Endothelial cell of umbilical vein (primary cell): Measurements from ENCODE around the gene IL17REL. TPM values are rescaled to one million over a fixed set of nuclear protein-coding genes. Genes with fewer than 3 reads are reported as not detected.

Experiments used
- BruUV-seq: library from RNA; stranded (reverse); fragments of 400-500 nt; replicated peaks from 2 replicates; lab custom pipeline; 2021; lab: Mats Ljungman, UMichigan
- CTCF ChIA-PET: fragments of 300-600, 350-600 bp; sonication (Branson Sonifier 250); formaldehyde crosslinking; loops from one replicate; lab custom pipeline; 2021; ENCODE audit warnings: antibody characterized with exemption, inconsistent platforms; lab: Charles Lee
- POLR2A ChIA-PET: fragments of 300-600, 350-600 bp; sonication (Branson Sonifier 250); formaldehyde crosslinking; loops from one replicate; lab custom pipeline; 2021; ENCODE audit warnings: antibody characterized with exemption, inconsistent platforms; lab: Charles Lee
- DNase-seq: peaks from one replicate; pipeline ENCODE4 v3.0.0-alpha.2; 2011; ENCODE audit warnings: low read depth, low spot score
- FAIRE-seq: peaks from 2 replicates; lab custom pipeline; 2011; peaks lifted over from hg19 to GRCh38; lab: Jason Lieb, UNC
- H2AFZ ChIP-seq: 2 replicates; pipeline ENCODE4 v1.6.0; 2012; ENCODE audit warnings: low read depth, low read length, control low read depth, inconsistent platforms
- H3K27ac ChIP-seq: 2 replicates; pipeline ENCODE4 v1.5.1; 2011; ENCODE audit warnings: low read depth, mild to moderate bottlenecking, control low read depth, low read length, moderate library complexity; ENCODE audit not compliant: insufficient read depth
- H3K27me3 ChIP-seq, 2 experiments: 2 replicates each; pipeline versions ENCODE4 v1.6.0 to v1.6.1; 2011; ENCODE audit warnings: low read length in 2 of 2, mixed read lengths in 1 of 2; ENCODE audit not compliant: control insufficient read depth in 2 of 2, insufficient read depth in 2 of 2
- H3K36me3 ChIP-seq, 2 experiments: 2 replicates in 1 of 2; 3 replicates in 1 of 2; pipeline ENCODE4 v1.5.1; 2011; ENCODE audit warnings: low read length in 2 of 2, mild to moderate bottlenecking in 1 of 2, moderate library complexity in 1 of 2; ENCODE audit not compliant: control insufficient read depth in 2 of 2, insufficient read depth in 2 of 2; ENCODE audit errors: extremely low read depth in 1 of 2
- H3K4me1 ChIP-seq: 3 replicates; pipeline ENCODE4 v1.5.1; 2011; ENCODE audit warnings: mild to moderate bottlenecking, low read length; ENCODE audit not compliant: control insufficient read depth, insufficient read depth; ENCODE audit errors: extremely low read depth
- H3K4me2 ChIP-seq: 2 replicates; pipeline ENCODE4 v1.6.1; 2011; ENCODE audit warnings: low read length, control low read depth, mixed read lengths; ENCODE audit not compliant: insufficient read depth
- H3K4me3 ChIP-seq, 3 experiments: fragments of 200-600 bp in 1 of 3; sonication (generic), shearing (Covaris generic) in 1 of 3; replicated peaks in 1 of 3; 2 replicates each; pipeline ENCODE4 v1.5.1; 2011 to 2016; ENCODE audit warnings: control low read depth in 3 of 3, low read length in 3 of 3, mild to moderate bottlenecking in 2 of 3, inconsistent platforms in 1 of 3, low read depth in 1 of 3, moderate library complexity in 1 of 3; ENCODE audit not compliant: insufficient read depth in 1 of 3
- H3K79me2 ChIP-seq: 2 replicates; pipeline ENCODE4 v1.6.0; 2012; ENCODE audit warnings: low read length, inconsistent platforms; ENCODE audit not compliant: control insufficient read depth, insufficient read depth
- H3K9ac ChIP-seq: replicated peaks from 2 replicates; pipeline ENCODE3; 2011; ENCODE audit warnings: low read length, control low read depth; ENCODE audit not compliant: insufficient read depth; ENCODE audit errors: extremely low read depth
- H3K9me1 ChIP-seq: replicated peaks from 3 replicates; pipeline ENCODE4 v1.6.0; 2011; ENCODE audit warnings: mild to moderate bottlenecking, low read length; ENCODE audit not compliant: control insufficient read depth, insufficient read depth; ENCODE audit errors: extremely low read depth
- H3K9me3 ChIP-seq: replicated peaks from 2 replicates; pipeline ENCODE4 v1.5.1; 2012; ENCODE audit warnings: low read length, inconsistent platforms; ENCODE audit not compliant: control insufficient read depth, insufficient read depth
- H4K20me1 ChIP-seq: replicated peaks from 2 replicates; pipeline ENCODE3; 2011; ENCODE audit warnings: mild to moderate bottlenecking, low read length; ENCODE audit not compliant: control insufficient read depth, insufficient read depth; ENCODE audit errors: extremely low read depth
- EZH2 ChIP-seq: IDR thresholded peaks from 2 replicates; pipeline ENCODE4 v1.6.1; 2012; ENCODE audit warnings: borderline replicate concordance, low read depth, mild to moderate bottlenecking, moderate library complexity, low read length, inconsistent platforms; ENCODE audit not compliant: severe bottlenecking
- FOS ChIP-seq: IDR thresholded peaks from 2 replicates; pipeline ENCODE4 v1.6.1; 2011; ENCODE audit warnings: mild to moderate bottlenecking, low read length, moderate library complexity, borderline replicate concordance; ENCODE audit not compliant: insufficient read depth
- GATA2 ChIP-seq: IDR thresholded peaks from 2 replicates; pipeline ENCODE4 v1.7.0; 2011; ENCODE audit warnings: low read depth, mild to moderate bottlenecking, moderate library complexity, mixed read lengths, low read length; ENCODE audit not compliant: insufficient read length, insufficient read depth
- JUN ChIP-seq: IDR thresholded peaks from 2 replicates; pipeline ENCODE4 v1.6.1; 2011; ENCODE audit warnings: borderline replicate concordance, low read depth; ENCODE audit not compliant: insufficient read length, insufficient read depth
- MYC ChIP-seq: IDR thresholded peaks from one replicate; pipeline ENCODE4 v1.6.1; 2011; ENCODE audit warnings: mild to moderate bottlenecking, low read depth, low read length
- POLR2A ChIP-seq: IDR thresholded peaks from 2 replicates; pipeline ENCODE4 v1.6.1; 2012; ENCODE audit warnings: low read depth, mild to moderate bottlenecking, control low read depth, low read length
- POLR2AphosphoS5 ChIP-seq: IDR thresholded peaks from 2 replicates; pipeline ENCODE4 v1.6.1; 2012; ENCODE audit warnings: low read depth, mild to moderate bottlenecking, control low read depth, low read length, moderate library complexity; ENCODE audit not compliant: insufficient read depth
- dilution Hi-C: fragments of 300-500 bp; cut with MboI; formaldehyde crosslinking; loops from one replicate; pipeline ENCODE4 v1.15.0; 2019; ENCODE audit warnings: low sequenced_read_pairs; ENCODE audit not compliant: extremely low pct_ligation_motif_present
- intact Hi-C: fragments of 100-400 bp; cut with micrococcal nuclease; formaldehyde crosslinking; loops from one replicate; pipeline ENCODE4 v1.10.0; 2022
- polyA plus RNA-seq, 4 experiments: library from polyadenylated mRNA; depleted of rRNA in 3 of 4; stranded (reverse) in 3 of 4; unstranded in 1 of 4; fragments of >200 nt; gene quantifications; 2 replicates each; pipeline versions ENCODE4 v1.2.1 to v1.2.3, GENCODE V29; 2011 to 2012; ENCODE audit warnings: missing spikeins in 1 of 4
- total RNA-seq: library from RNA; stranded (reverse); gene quantifications from 2 replicates; pipeline ENCODE4 v1.2.3, GENCODE V29; 2021
- TF ChIP-seq, protein P1 (sequence below): IDR thresholded peaks from 2 replicates; pipeline ENCODE4 v1.6.1; 2011; ENCODE audit not compliant: insufficient read depth, insufficient read length
- TF ChIP-seq, protein P2 (sequence below), 2 donors: IDR thresholded peaks; 1 replicate in 1 of 2; 2 replicates in 1 of 2; pipeline ENCODE4 v1.5.1; 2011; ENCODE audit warnings: low read length in 2 of 2, mild to moderate bottlenecking in 2 of 2, moderate library complexity in 2 of 2, control low read depth in 1 of 2, inconsistent platforms in 1 of 2, low read depth in 1 of 2; ENCODE audit not compliant: insufficient read depth in 1 of 2; ENCODE audit errors: extremely low read depth in 1 of 2

The IL17REL gene
- total and polyA plus RNA-seq, 2 donors (not counting 3 experiments of a cell fraction or from before 2014, with no cell fraction given): 0.06 to 0.15 TPM

DNA sequence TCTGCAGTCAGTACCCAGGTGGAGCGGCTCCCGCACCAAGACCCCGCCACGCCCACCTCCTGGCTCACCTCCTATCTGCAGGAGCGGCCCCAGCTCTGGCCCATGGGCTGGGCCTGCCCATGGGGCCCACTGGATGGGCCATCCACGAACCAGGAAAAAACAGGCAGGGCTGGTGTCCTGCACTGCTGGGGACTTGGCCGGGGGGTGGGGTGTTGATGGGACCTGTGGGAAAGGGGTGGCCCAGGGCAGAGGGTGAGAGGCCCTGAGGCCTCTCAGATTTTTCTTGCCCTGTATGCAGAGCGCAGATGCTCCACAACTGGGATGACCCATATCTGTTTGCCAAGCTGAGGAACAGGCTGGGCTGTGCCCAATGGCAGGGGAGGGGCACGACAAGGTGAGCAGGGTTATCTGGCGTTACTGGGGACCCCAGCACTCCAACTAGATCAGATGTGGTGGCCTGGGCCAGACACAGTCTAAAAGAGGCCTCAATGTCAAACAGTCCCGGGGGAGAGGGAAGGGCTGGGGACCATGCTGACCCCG is 54.7 kb downstream of the IL17REL start:
- BruUV-seq: no TSS peak
- DNase-seq: no peak
- peaks cover 5 to 9% of the 10 kb centered on the region in 2 experiments for H3K36me3 ChIP-seq
- no peak overlapping the region for H3K9ac ChIP-seq
- peaks cover 12% of the 10 kb centered on the region for H3K4me1 ChIP-seq
- dilution Hi-C loops (no loop called here), intact Hi-C loops (no loop called here)
- H3K79me2 ChIP-seq: peaks cover 21% of the 10 kb centered on the region
- no peak overlapping the region for H3K27ac ChIP-seq
- POLR2A ChIA-PET: no interaction called here
- no peaks in the 10 kb centered on the region for H4K20me1 ChIP-seq
- FAIRE-seq: no peak
- H2AFZ ChIP-seq: no peak overlapping the region
- H3K27me3 ChIP-seq: no peaks in the 10 kb centered on the region
- no peak overlapping the region for H3K4me3 ChIP-seq
- TF ChIP-seq GATA2 (no peak), JUN (no peak), EZH2 (no peak), POLR2AphosphoS5 (no peak), FOS (no peak), POLR2A (no peak), MYC (no peak)
- TF ChIP-seq, protein P1, sequence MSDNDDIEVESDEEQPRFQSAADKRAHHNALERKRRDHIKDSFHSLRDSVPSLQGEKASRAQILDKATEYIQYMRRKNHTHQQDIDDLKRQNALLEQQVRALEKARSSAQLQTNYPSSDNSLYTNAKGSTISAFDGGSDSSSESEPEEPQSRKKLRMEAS: no peak
- TF ChIP-seq, protein P2, sequence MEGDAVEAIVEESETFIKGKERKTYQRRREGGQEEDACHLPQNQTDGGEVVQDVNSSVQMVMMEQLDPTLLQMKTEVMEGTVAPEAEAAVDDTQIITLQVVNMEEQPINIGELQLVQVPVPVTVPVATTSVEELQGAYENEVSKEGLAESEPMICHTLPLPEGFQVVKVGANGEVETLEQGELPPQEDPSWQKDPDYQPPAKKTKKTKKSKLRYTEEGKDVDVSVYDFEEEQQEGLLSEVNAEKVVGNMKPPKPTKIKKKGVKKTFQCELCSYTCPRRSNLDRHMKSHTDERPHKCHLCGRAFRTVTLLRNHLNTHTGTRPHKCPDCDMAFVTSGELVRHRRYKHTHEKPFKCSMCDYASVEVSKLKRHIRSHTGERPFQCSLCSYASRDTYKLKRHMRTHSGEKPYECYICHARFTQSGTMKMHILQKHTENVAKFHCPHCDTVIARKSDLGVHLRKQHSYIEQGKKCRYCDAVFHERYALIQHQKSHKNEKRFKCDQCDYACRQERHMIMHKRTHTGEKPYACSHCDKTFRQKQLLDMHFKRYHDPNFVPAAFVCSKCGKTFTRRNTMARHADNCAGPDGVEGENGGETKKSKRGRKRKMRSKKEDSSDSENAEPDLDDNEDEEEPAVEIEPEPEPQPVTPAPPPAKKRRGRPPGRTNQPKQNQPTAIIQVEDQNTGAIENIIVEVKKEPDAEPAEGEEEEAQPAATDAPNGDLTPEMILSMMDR (IDR thresholded peaks at IDR 0.05; ENCODE audit: extremely low read depth in 1 of 2, insufficient read depth in 1 of 2, low read depth in 1 of 2, low read length in 2 of 2): no peak
- no peak overlapping the region for H3K4me2 ChIP-seq
- CTCF ChIA-PET: no interaction called here
- H3K9me3 ChIP-seq: no peaks in the 10 kb centered on the region
- H3K9me1 ChIP-seq: no peaks in the 10 kb centered on the region
